ENCODE results near the gene SDS.

The SDS gene

DNA sequence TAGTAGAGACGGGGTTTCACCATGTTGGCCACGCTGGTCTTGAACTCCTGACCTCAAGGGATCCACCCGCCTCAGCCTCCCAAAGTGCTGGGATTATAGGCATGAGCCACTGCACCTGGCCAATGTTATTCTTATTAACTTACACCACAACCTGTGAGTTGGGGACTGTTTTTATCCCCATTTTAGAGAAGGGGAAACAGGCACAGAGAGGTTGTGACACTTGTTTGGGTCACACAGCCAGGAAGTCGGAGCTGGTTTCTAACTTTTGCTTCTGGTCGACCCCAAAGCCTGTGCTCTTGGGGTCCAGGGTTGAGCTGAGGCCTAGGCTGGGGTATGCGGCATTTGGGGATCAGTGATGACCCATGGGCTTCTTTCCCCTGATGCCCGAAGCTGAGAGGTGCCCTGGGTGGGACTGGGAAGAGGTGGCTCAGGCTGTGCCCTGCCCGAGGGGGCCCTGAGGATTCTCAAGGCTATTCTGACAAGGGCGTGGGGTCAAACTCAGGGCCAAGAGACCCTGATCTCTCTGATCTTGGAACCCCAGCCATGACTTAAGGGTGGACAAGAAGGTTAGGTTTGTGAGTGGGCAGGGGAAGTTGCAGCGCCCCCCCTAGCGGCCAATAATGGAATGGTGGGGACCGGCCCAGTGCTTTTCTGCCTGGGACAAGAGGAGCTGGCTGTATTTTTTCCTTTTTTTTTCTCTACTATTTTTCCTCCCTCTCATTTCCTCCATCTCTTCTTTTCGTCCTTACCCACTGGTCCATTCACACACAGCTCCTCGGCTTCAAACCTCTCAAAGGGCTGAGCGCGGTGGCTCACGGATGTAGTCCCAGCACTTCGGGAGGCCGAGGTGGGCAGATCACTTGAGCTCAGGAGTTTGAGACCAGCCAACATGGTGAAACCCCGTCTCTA is 21.5 kb upstream of the SDS start:
- DNase-seq: no peak

GRCh38 chr12:113424456-113424855 is 20.8 kb upstream of the SDS start:
- DNase-seq: no peak

- DNase-seq: no peak
These were observed 19.4 kb upstream of the SDS start for GRCh38 chr12:113422886-113423669.

- no peak for DNase-seq
These were observed 18.6 kb upstream of the SDS start, which contains the start of gene SDSL for GRCh38 chr12:113422030-113422885. TSS of gene SDSL (plus strand) at chr12:113422380. CDS start at chr12:113427983, 5,603 bp downstream.

DNA sequence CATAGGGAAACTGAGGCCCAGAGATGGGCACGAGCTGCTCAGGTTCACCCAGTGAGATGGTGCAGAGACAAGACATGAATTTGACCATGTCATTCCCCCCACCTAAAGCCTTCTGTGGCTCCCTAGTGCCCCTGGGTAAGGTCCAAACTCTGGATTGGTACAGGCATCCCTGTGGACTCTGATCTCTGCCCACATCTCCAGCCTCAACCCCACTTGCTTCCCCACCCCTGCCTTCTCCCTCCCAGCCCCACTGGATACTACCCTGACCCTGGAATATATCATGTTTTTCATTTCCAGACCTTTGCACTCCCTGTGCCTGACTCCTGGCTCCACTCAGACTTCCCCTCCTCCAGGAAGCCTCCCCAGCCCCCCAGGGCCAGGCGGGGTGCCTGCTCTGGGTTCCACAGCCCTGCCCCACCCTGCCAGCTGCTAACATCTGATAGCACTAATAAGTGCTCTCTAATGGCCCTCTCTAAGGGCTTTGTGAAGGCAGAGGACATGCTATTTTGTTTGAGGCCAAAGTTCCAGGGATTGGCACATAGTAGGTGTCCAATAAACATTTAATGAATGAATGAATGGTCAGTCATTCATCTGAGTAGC is 17.4 kb upstream of the SDS start:
- DNase-seq: no peak

GRCh38 chr12:113418213-113418879 is 14.7 kb upstream of the SDS start:
- DNase-seq: no peak

GRCh38 chr12:113416091-113416754 is 12.5 kb upstream of the SDS start:
- no peak for DNase-seq

DNA sequence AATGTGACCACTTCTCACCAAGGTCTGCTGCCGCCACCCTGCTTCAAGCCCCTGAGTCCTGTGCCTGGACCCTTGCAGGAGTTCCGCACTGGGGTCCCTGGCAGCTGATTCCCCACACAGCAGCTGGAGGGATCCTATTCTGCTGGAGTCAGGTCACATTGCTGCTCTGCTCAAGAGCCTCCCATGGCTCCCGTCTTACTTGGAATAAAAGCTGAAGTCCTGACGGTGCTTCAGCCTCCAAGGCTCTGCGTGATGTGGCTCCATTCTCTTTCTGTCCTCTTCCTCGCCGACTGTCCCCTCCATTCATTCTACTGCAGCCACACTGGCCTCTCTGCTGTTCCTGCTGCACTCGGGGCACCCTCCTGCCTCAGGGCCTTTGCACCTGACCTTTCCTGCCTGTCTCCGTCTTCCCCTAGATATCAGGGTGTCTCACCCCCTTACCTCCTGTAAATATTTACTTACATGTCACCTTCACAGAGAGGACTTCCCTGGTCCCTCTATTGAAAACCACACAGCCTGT is 10.9 kb upstream of the SDS start:
- no peak for DNase-seq

DNA sequence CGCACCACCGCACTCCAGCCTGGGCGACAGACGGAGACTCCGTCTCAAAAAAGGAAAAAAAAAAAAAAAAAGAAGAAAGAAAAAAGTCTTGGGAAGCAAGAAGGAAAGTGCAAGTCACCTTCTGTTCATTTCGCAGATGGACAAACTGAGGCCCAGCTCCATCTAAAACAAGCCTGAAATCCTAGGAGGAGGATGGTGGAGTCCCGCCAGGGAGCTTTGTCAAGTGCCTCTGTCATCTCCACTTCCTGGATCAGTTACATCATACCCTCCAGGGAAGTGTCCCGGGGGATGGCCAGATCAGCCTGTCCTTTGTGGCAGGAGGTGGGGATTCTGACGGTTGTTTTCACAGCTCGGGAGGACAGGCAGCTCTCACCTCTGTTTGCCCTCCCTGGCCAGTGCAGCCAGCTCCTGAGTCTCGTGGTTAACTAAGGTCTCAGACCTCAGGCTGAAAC is 9.8 kb upstream of the SDS start:
- DNase-seq: no peak

GRCh38 chr12:113409462-113410124 is 5.9 kb upstream of the SDS start:
- DNase-seq: no peak

- DNase-seq: no peak
These were observed 5.1 kb upstream of the SDS start for GRCh38 chr12:113408756-113409298.

GRCh38 chr12:113407931-113408600 is 4.4 kb upstream of the SDS start:
- no peak for DNase-seq

DNA sequence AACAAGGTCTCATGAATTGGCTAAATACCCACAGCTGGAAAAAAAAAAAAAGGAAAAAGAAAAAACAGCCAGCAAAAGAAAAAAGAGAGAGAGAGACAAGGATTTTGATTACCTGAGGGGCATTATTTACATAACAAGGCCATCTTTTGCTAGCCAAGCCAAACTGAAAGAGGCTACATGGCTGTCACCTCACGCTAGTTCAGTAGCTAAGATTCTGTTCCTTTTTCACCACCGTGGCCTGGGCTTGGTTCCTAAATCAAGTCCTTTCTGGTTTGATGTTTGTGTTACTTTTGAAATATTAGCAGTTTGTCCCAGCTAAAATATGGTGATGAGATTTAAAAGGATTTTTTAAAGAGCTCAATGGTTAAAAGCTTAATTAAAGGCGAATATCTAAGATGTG is 2.0 kb upstream of the SDS start:
- no peak for DNase-seq

GRCh38 chr12:113402586-113403260 is 964 bp downstream of the SDS start:
- no peak for DNase-seq

- no peak for DNase-seq
These were observed 2.4 kb downstream of the SDS start for GRCh38 chr12:113401066-113402000.

- DNase-seq: no peak
These were observed 3.3 kb downstream of the SDS start for GRCh38 chr12:113400362-113400761.

DNA sequence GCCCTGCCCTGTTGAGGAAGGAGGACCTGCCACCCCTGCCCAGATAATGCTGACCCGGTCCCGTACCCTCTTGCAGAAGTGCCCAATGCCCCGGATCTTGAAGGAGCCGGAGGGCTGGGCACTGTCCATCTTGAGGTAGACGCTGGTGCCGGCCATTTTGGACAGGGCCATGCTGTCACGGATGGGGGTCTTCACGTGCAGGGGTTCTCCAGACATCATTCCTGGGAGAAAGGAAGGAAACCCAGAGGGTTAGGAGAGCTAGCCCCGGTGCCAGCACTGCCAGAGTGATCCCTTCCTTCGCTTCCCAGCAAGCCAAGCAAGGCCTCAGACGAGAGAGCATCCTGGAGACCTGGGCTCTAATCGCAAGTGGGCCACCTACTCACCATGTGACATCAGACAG is 4.2 kb downstream of the SDS start:
- no peak for DNase-seq
